ENCODE data around the gene C6orf118. TPM values are rescaled to one million over a fixed set of nuclear protein-coding genes. Genes with fewer than 3 reads are reported as not detected.

Gene C6orf118
- total RNA-seq, 4 donors from 2014 or later, result not detected

- TF ChIP-seq POLR2A (IDR thresholded peaks at IDR 0.05) (no peak), CTCF (IDR thresholded peaks at IDR 0.05) (no peak), EP300 (IDR thresholded peaks at IDR 0.05; ENCODE audit: low read depth) (no peak), POLR2AphosphoS5 (IDR thresholded peaks at IDR 0.05) (no peak)
- no peak for DNase-seq
- H3K36me3 ChIP-seq, result no peaks in the 10 kb centered on the region
- H3K9me3 ChIP-seq, result peaks cover 0 to 9% of the 10 kb centered on the region in 2 donors
- in situ Hi-C loops (cut with MboI; ENCODE audit: low pct_ligation_motif_present in 1 of 4, low pct_unique_long_range_greater_than_20kb in 1 of 4, low sequenced_read_pairs in 3 of 4) (no loop called here), intact Hi-C loops (cut with DNase I; ENCODE audit: low total_unique reads) (no loop called here)
- no peak overlapping the region for H3K27ac ChIP-seq
- no peak overlapping the region for H3K4me3 ChIP-seq
- 83% methylated on average over 1 of the region's 1 CpG; no CpG with 5 or more reads in 1 of the 2 donors for WGBS, 2 donors (ENCODE audit: low coverage in 1 of 2)
- H3K4me1 ChIP-seq, result no peaks in the 10 kb centered on the region
- no peaks in the 10 kb centered on the region for H3K27me3 ChIP-seq
Measured at GRCh38 chr6:165321555-165322145, 12.2 kb upstream of the C6orf118 start.

- Histone ChIP-seq H3K4me1 (no peaks in the 10 kb centered on the region), H3K27me3 (no peaks in the 10 kb centered on the region), H3K36me3 (no peaks in the 10 kb centered on the region), H3K4me3 (no peak overlapping the region), H3K9me3 (peaks cover 0 to 9% of the 10 kb centered on the region in 2 donors), H3K27ac (no peak overlapping the region)
- TF ChIP-seq POLR2AphosphoS5 (IDR thresholded peaks at IDR 0.05), result no peak
- TF ChIP-seq CTCF (IDR thresholded peaks at IDR 0.05), result no peak
- TF ChIP-seq POLR2A (IDR thresholded peaks at IDR 0.05), result no peak
- TF ChIP-seq EP300 (IDR thresholded peaks at IDR 0.05; ENCODE audit: low read depth), result no peak
- in situ Hi-C loops (cut with MboI; ENCODE audit: low pct_ligation_motif_present in 1 of 4, low pct_unique_long_range_greater_than_20kb in 1 of 4, low sequenced_read_pairs in 3 of 4), result no loop called here
- 51 to 71% methylated on average over 2 to 3 of the region's 3 CpGs for WGBS, 2 donors (ENCODE audit: low coverage in 1 of 2)
- no peak for DNase-seq
- intact Hi-C loops (cut with DNase I; ENCODE audit: low total_unique reads), result no loop called here
Measured at GRCh38 chr6:165321150-165321549, 11.7 kb upstream of the C6orf118 start.

- WGBS, 2 donors (ENCODE audit: low coverage in 1 of 2), result 88% methylated on average over 14 of the region's 14 CpGs; no CpG with 5 or more reads in 1 of the 2 donors
- H3K27ac ChIP-seq, result no peak overlapping the region
- H3K4me1 ChIP-seq, result no peaks in the 10 kb centered on the region
- no peak for DNase-seq
- no peaks in the 10 kb centered on the region for H3K27me3 ChIP-seq
- H3K36me3 ChIP-seq, result no peaks in the 10 kb centered on the region
- intact Hi-C loops (cut with DNase I; ENCODE audit: low total_unique reads), result no loop called here
- in situ Hi-C loops (cut with MboI; ENCODE audit: low pct_ligation_motif_present in 1 of 4, low pct_unique_long_range_greater_than_20kb in 1 of 4, low sequenced_read_pairs in 3 of 4), result no loop called here
- H3K4me3 ChIP-seq, result no peak overlapping the region
- TF ChIP-seq POLR2AphosphoS5 (IDR thresholded peaks at IDR 0.05) (no peak), EP300 (IDR thresholded peaks at IDR 0.05; ENCODE audit: low read depth) (no peak), CTCF (IDR thresholded peaks at IDR 0.05) (no peak), POLR2A (IDR thresholded peaks at IDR 0.05) (no peak)
- peaks cover 0 to 9% of the 10 kb centered on the region in 2 donors for H3K9me3 ChIP-seq
Measured at GRCh38 chr6:165317723-165318122, 8.3 kb upstream of the C6orf118 start.

GRCh38 chr6:165306955-165307354, 2.5 kb downstream of the C6orf118 start:
- intact Hi-C loops (cut with DNase I; ENCODE audit: low total_unique reads) (no loop called here), in situ Hi-C loops (cut with MboI; ENCODE audit: low pct_ligation_motif_present in 1 of 4, low pct_unique_long_range_greater_than_20kb in 1 of 4, low sequenced_read_pairs in 3 of 4) (no loop called here)
- no peak overlapping the region for H3K27ac ChIP-seq
- TF ChIP-seq POLR2A (IDR thresholded peaks at IDR 0.05) (no peak), CTCF (IDR thresholded peaks at IDR 0.05) (no peak), EP300 (IDR thresholded peaks at IDR 0.05; ENCODE audit: low read depth) (no peak), POLR2AphosphoS5 (IDR thresholded peaks at IDR 0.05) (no peak)
- H3K27me3 ChIP-seq, result no peaks in the 10 kb centered on the region
- WGBS, 2 donors (ENCODE audit: low coverage in 1 of 2), result 72 to 93% methylated on average over 3 of the region's 3 CpGs
- peaks cover 0 to 2% (median 0%) of the 10 kb centered on the region in 4 donors for H3K4me1 ChIP-seq
- no peaks in the 10 kb centered on the region for H3K9me3 ChIP-seq
- no peak overlapping the region for H3K4me3 ChIP-seq
- no peak for DNase-seq
- H3K36me3 ChIP-seq, result no peaks in the 10 kb centered on the region
